Activated T-cell treated with anti-CD3 and anti-CD28 coated beads, Interleukin-2, amount 50 U/mL, for 4 hours (primary cell): Measurements from ENCODE around the gene GAPT. TPM values are rescaled to one million over a fixed set of nuclear protein-coding genes. Genes with fewer than 3 reads are reported as not detected.

Source experiments
- ATAC-seq, 2 donors: fragments of 200-7000 bp; cut with Tn5 transposase; one replicate each; pipeline ENCODE4 v1.10.0; 2021
- DNase-seq: peaks from one replicate; pipeline ENCODE4 v3.0.0-alpha.2; 2020
- H3K27me3 Mint-ChIP-seq: one replicate; pipeline ENCODE4 v1.8.0; 2021; ENCODE audit warnings: low read depth, mixed read lengths
- H3K36me3 Mint-ChIP-seq: one replicate; pipeline ENCODE4 v1.8.0; 2022; ENCODE audit warnings: mixed read lengths; ENCODE audit not compliant: insufficient read depth
- H3K4me1 Mint-ChIP-seq: one replicate; pipeline ENCODE4 v1.8.0; 2021; ENCODE audit warnings: low read depth, mixed read lengths
- H3K4me3 Mint-ChIP-seq: one replicate; pipeline ENCODE4 v1.8.0; 2021; ENCODE audit warnings: mild to moderate bottlenecking, moderate library complexity, mixed read lengths
- H3K9me3 Mint-ChIP-seq: one replicate; pipeline ENCODE4 v1.8.0; 2021; ENCODE audit warnings: mixed read lengths
- total RNA-seq, 3 donors: library from RNA; stranded (reverse); gene quantifications; one replicate each; pipeline ENCODE4 v1.2.1, GENCODE V29; 2021

The GAPT gene
- total RNA-seq, 3 donors from 2014 or later, result not detected

GRCh38 chr5:58457050-58457449 is 34.2 kb upstream of the GAPT start:
- Mint-ChIP-seq H3K4me3 (no peak overlapping the region), H3K9me3 (no peaks in the 10 kb centered on the region), H3K27me3 (peaks cover 16% of the 10 kb centered on the region), H3K4me1 (peaks cover 16% of the 10 kb centered on the region), H3K36me3 (peaks cover 14% of the 10 kb centered on the region)
- DNase-seq, result no peak
- no peak for ATAC-seq

GRCh38 chr5:58458141-58458742 is 33.0 kb upstream of the GAPT start:
- H3K36me3 Mint-ChIP-seq, result peaks cover 14% of the 10 kb centered on the region
- peaks cover 10% of the 10 kb centered on the region for H3K27me3 Mint-ChIP-seq
- ATAC-seq (no peak), DNase-seq (no peak)
- no peaks in the 10 kb centered on the region for H3K9me3 Mint-ChIP-seq
- peaks cover 16% of the 10 kb centered on the region for H3K4me1 Mint-ChIP-seq
- peak overlapping the region; percentile 82 for H3K4me3 Mint-ChIP-seq

- DNase-seq, result no peak
- Mint-ChIP-seq H3K27me3 (peaks cover 10% of the 10 kb centered on the region), H3K9me3 (no peaks in the 10 kb centered on the region), H3K4me3 (peak overlapping the region; percentile 82), H3K4me1 (peaks cover 16% of the 10 kb centered on the region), H3K36me3 (peaks cover 14% of the 10 kb centered on the region)
- no peak for ATAC-seq
Measured at GRCh38 chr5:58458743-58459145, 32.5 kb upstream of the GAPT start.

GRCh38 chr5:58459146-58460001 is 31.9 kb upstream of the GAPT start:
- Mint-ChIP-seq H3K36me3 (peaks cover 12% of the 10 kb centered on the region), H3K27me3 (peaks cover 10% of the 10 kb centered on the region), H3K9me3 (no peaks in the 10 kb centered on the region), H3K4me3 (peak overlapping the region; percentile 82), H3K4me1 (peaks cover 16% of the 10 kb centered on the region)
- ATAC-seq (no peak), DNase-seq (peak; percentile 10)

- DNase-seq (peak; percentile 93), ATAC-seq (peak; percentile 81 to 84)
- peaks cover 16% of the 10 kb centered on the region for H3K4me1 Mint-ChIP-seq
- no peaks in the 10 kb centered on the region for H3K9me3 Mint-ChIP-seq
- peaks cover 6% of the 10 kb centered on the region for H3K36me3 Mint-ChIP-seq
- peak within 1 kb of the TSS; percentile 82 for H3K4me3 Mint-ChIP-seq
- H3K27me3 Mint-ChIP-seq, result peaks cover 10% of the 10 kb centered on the region
Measured at GRCh38 chr5:58460002-58460731, 31.1 kb upstream of the GAPT start, which contains the start of gene PLK2. Gene PLK2 (minus strand): TSS chr5:58460086. CDS start chr5:58459959, 127 bp downstream.

- ATAC-seq, result peak; percentile 76 to 79
- peaks cover 5% of the 10 kb centered on the region for H3K36me3 Mint-ChIP-seq
Measured at GRCh38 chr5:58460732-58461286, 30.4 kb upstream of the GAPT start.

GRCh38 chr5:58462154-58462553 is 29.1 kb upstream of the GAPT start:
- H3K9me3 Mint-ChIP-seq, result no peaks in the 10 kb centered on the region
- H3K27me3 Mint-ChIP-seq, result peaks cover 10% of the 10 kb centered on the region
- H3K36me3 Mint-ChIP-seq, result no peaks in the 10 kb centered on the region
- no peak overlapping the region for H3K4me3 Mint-ChIP-seq
- peaks cover 16% of the 10 kb centered on the region for H3K4me1 Mint-ChIP-seq
- no peak for DNase-seq
- no peak for ATAC-seq

More at GRCh38 chr5:58460732-58461286, 30.4 kb upstream of the GAPT start:
- Mint-ChIP-seq H3K27me3 (peaks cover 10% of the 10 kb centered on the region), H3K9me3 (no peaks in the 10 kb centered on the region), H3K4me3 (peak overlapping the region; percentile 82), H3K4me1 (peaks cover 16% of the 10 kb centered on the region)
- peak; percentile 90 for DNase-seq

- H3K9me3 Mint-ChIP-seq, result no peaks in the 10 kb centered on the region
- peaks cover 16% of the 10 kb centered on the region for H3K4me1 Mint-ChIP-seq
- DNase-seq, result peak; percentile 26
- ATAC-seq, result no peak
- peaks cover 10% of the 10 kb centered on the region for H3K27me3 Mint-ChIP-seq
- H3K36me3 Mint-ChIP-seq, result no peaks in the 10 kb centered on the region
- no peak overlapping the region for H3K4me3 Mint-ChIP-seq
Measured at GRCh38 chr5:58462623-58463230, 28.5 kb upstream of the GAPT start.

- DNase-seq (no peak), ATAC-seq (peak; percentile 77 to 81)
- H3K4me1 Mint-ChIP-seq, result no peaks in the 10 kb centered on the region
- H3K27me3 Mint-ChIP-seq, result no peaks in the 10 kb centered on the region
- no peak overlapping the region for H3K4me3 Mint-ChIP-seq
- H3K9me3 Mint-ChIP-seq, result no peaks in the 10 kb centered on the region
- no peaks in the 10 kb centered on the region for H3K36me3 Mint-ChIP-seq
Measured at GRCh38 chr5:58466939-58467338, 24.3 kb upstream of the GAPT start.

GRCh38 chr5:58469896-58470295 is 21.3 kb upstream of the GAPT start:
- H3K4me1 Mint-ChIP-seq, result no peaks in the 10 kb centered on the region
- no peaks in the 10 kb centered on the region for H3K36me3 Mint-ChIP-seq
- no peaks in the 10 kb centered on the region for H3K27me3 Mint-ChIP-seq

GRCh38 chr5:58475404-58475803 is 15.8 kb upstream of the GAPT start:
- Mint-ChIP-seq H3K9me3 (no peaks in the 10 kb centered on the region), H3K4me3 (no peak overlapping the region), H3K36me3 (no peaks in the 10 kb centered on the region), H3K27me3 (peaks cover 3% of the 10 kb centered on the region), H3K4me1 (no peaks in the 10 kb centered on the region)
- no peak for ATAC-seq
- no peak for DNase-seq

More at GRCh38 chr5:58469896-58470295, 21.3 kb upstream of the GAPT start:
- DNase-seq (no peak), ATAC-seq (no peak)
- no peak overlapping the region for H3K4me3 Mint-ChIP-seq
- H3K9me3 Mint-ChIP-seq, result no peaks in the 10 kb centered on the region

GRCh38 chr5:58477760-58478376 is 13.4 kb upstream of the GAPT start:
- ATAC-seq, result no peak

GRCh38 chr5:58481066-58481676 is 10.1 kb upstream of the GAPT start:
- no peak for DNase-seq
- Mint-ChIP-seq H3K27me3 (peaks cover 3% of the 10 kb centered on the region), H3K4me3 (no peak overlapping the region), H3K36me3 (no peaks in the 10 kb centered on the region), H3K9me3 (no peaks in the 10 kb centered on the region), H3K4me1 (no peaks in the 10 kb centered on the region)
- ATAC-seq, result no peak

More at GRCh38 chr5:58477760-58478376, 13.4 kb upstream of the GAPT start:
- Mint-ChIP-seq H3K4me3 (no peak overlapping the region), H3K36me3 (no peaks in the 10 kb centered on the region), H3K27me3 (peaks cover 3% of the 10 kb centered on the region), H3K4me1 (no peaks in the 10 kb centered on the region), H3K9me3 (no peaks in the 10 kb centered on the region)
- no peak for DNase-seq
